ENCODE results near the gene RIMBP2.

The RIMBP2 gene

GRCh38 chr12:130497321-130497720 is 218.8 kb downstream of the RIMBP2 start:
- TF ChIP-seq, protein P1, sequence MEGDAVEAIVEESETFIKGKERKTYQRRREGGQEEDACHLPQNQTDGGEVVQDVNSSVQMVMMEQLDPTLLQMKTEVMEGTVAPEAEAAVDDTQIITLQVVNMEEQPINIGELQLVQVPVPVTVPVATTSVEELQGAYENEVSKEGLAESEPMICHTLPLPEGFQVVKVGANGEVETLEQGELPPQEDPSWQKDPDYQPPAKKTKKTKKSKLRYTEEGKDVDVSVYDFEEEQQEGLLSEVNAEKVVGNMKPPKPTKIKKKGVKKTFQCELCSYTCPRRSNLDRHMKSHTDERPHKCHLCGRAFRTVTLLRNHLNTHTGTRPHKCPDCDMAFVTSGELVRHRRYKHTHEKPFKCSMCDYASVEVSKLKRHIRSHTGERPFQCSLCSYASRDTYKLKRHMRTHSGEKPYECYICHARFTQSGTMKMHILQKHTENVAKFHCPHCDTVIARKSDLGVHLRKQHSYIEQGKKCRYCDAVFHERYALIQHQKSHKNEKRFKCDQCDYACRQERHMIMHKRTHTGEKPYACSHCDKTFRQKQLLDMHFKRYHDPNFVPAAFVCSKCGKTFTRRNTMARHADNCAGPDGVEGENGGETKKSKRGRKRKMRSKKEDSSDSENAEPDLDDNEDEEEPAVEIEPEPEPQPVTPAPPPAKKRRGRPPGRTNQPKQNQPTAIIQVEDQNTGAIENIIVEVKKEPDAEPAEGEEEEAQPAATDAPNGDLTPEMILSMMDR (IDR thresholded peaks at IDR 0.05; ENCODE audit: insufficient read depth, low read depth, low read length, missing control alignments): no peak
- no peak overlapping the region for H3K4me3 ChIP-seq (ENCODE audit: low read depth, low read length)
- DNase-seq (ENCODE audit: low read depth): no peak

DNA sequence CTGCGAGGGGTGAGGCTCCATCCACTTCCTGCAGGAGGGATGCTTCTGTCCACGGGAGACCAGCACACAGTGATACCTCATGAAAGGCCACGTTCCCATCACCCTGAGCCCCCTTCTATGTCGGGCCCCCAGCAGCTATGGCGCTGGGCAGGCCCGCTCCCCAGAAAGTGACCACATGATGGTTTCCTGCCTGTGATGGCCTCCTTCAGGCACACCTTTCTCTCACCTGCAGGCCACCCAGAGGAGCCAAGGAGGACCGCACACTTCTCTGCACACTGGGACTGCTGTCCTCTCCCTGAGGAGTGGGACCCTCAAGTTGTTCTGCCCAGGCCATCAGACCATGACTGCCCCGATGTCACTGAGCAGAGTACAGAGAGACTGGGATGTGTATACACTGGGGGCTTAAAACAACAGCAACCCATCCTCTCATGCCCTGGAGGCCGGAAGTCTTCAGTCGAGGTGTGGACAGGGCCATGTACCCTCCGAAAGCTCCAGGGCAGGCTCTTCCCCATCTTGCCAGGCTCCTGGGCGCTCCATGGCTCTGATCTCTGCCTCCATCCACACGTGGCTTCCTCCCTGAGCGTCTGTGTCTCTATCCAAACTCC is 219.5 kb downstream of the RIMBP2 start:
- H3K4me3 ChIP-seq (ENCODE audit: low read depth, low read length): no peak overlapping the region
- TF ChIP-seq, protein P1 (IDR thresholded peaks at IDR 0.05; ENCODE audit: insufficient read depth, low read depth, low read length, missing control alignments): no peak
- no peak for DNase-seq (ENCODE audit: low read depth)

GRCh38 chr12:130495156-130495555 is 220.9 kb downstream of the RIMBP2 start:
- DNase-seq (ENCODE audit: low read depth): no peak
- H3K4me3 ChIP-seq (ENCODE audit: low read depth, low read length): no peak overlapping the region
- TF ChIP-seq, protein P1 (IDR thresholded peaks at IDR 0.05; ENCODE audit: insufficient read depth, low read depth, low read length, missing control alignments): no peak

GRCh38 chr12:130494736-130495135 is 221.4 kb downstream of the RIMBP2 start:
- TF ChIP-seq, protein P1 (IDR thresholded peaks at IDR 0.05; ENCODE audit: insufficient read depth, low read depth, low read length, missing control alignments): no peak
- DNase-seq (ENCODE audit: low read depth): no peak

DNA sequence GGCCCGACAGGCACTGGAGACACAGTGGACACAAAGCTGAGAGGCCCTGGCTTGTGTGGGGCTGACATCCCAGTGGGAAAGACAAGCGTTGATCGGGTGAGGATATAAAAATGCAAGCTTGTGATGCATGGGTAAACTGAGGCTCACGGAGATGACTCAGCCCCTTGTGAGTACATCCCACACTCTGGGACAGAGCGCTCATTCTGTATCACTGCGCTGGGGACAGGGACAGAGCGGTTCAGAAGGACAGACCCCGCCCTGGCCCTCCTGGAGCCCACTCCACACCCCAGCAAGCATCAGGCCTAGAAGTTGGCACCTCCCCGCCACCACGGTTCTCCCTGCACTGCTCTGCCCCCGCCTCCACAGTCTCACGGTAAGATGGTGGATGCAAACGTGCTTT is 222.1 kb downstream of the RIMBP2 start:
- DNase-seq (ENCODE audit: low read depth): no peak
- TF ChIP-seq, protein P1 (IDR thresholded peaks at IDR 0.05; ENCODE audit: insufficient read depth, low read depth, low read length, missing control alignments): no peak
- H3K4me3 ChIP-seq (ENCODE audit: low read depth, low read length): no peak overlapping the region

More at GRCh38 chr12:130494736-130495135, 221.4 kb downstream of the RIMBP2 start:
- no peak overlapping the region for H3K4me3 ChIP-seq (ENCODE audit: low read depth, low read length)

- H3K4me3 ChIP-seq (ENCODE audit: low read depth, low read length): no peak overlapping the region
- DNase-seq (ENCODE audit: low read depth): no peak
- TF ChIP-seq, protein P1 (IDR thresholded peaks at IDR 0.05; ENCODE audit: insufficient read depth, low read depth, low read length, missing control alignments): no peak
Observed at GRCh38 chr12:130491421-130492357, 224.4 kb downstream of the RIMBP2 start.

All from GM12865 (cell line).